SW 1271 (cell line): ENCODE data around the gene ABCF3.

Experiments
- DNase-seq, 2 experiments: peaks; one replicate each; lab custom pipeline; 2025; lab: John Stamatoyannopoulos, UW

Gene ABCF3

DNA sequence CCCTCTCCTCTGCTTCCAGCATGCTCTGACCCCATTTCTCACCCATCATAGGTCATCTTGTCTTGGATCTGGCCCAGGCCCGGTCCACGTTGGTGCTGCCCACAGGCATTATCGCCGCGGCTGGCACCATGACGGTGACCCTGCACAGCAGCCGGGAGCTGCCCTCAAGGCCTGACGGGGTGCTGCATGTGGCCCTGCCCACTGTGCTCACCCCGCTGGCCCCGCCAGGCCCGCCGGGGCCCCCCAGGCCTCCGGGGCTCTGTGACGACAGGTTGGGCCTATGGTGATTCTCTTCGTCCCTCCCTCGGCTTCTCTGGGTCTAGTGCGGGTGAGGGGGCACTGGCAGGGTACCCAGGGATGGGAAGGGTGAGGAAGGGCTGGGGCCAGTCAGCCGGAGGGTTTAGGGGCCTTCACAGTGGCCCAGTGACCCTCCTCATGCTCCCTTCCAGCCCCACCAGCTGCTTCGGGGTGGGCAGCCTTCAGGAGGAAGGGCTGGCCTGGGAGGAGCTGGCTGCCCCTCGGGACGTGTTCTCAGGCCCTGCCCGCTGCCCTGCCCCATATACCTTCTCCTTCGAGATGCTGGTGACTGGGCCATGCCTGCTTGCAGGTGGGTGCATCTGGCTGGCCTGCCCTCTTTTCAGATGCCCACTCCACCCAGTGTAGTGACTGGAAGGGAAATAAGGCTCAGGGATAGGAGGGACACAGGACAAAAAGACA is 47.3 kb downstream of the ABCF3 start:
- no peak for DNase-seq

DNA sequence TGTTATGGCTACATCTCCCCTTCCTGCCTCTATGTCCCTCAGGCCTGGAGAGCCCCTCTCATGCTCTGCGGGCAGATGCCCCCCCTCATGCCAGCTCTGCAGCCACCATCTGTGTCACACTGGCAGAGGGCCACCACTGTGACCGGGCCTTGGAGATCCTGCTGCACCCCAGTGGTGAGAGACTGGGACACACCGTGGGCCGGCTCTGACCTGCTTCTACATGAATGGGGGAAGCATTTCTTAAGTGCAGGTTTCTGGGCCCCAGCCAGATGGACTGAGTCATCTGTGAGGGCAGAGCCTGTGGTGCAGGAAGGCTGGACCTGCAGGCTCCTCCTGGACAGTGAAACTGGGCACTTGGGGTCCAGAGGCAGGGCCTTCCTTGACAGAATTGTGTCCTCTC is 48.2 kb downstream of the ABCF3 start:
- peak; percentile 54 to 61 for DNase-seq

- no peak for DNase-seq
Measured at GRCh38 chr3:184234671-184235380, 48.8 kb downstream of the ABCF3 start.

GRCh38 chr3:184235381-184236032 is 49.5 kb downstream of the ABCF3 start:
- DNase-seq: no peak

- no peak for DNase-seq
Measured at GRCh38 chr3:184236033-184236410, 50.0 kb downstream of the ABCF3 start.

DNA sequence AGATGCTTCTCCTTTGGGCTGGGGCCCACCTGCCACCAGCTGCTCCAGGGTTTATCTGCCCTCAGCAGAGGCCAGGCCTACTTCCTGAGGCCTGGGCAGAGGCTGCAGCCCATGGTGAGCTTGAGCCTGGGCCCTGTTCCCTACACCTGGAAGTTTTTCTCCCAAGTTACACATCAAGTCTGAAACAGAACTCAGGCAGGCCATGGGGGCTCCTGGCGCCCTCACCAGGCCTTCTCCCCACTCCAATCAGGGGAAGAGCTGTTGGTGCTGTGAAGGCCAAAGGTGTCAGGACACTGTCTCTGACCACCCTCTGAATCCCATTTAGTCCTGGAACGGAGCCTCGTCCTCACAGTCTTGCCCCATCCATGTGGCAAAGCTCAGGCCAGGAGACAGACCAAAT is 50.6 kb downstream of the ABCF3 start:
- DNase-seq: no peak

- no peak for DNase-seq
Measured at GRCh38 chr3:184237211-184237610, 51.2 kb downstream of the ABCF3 start.

- DNase-seq: no peak
Measured at GRCh38 chr3:184237807-184238206, 51.8 kb downstream of the ABCF3 start.

- no peak for DNase-seq
Measured at GRCh38 chr3:184238246-184238818, 52.3 kb downstream of the ABCF3 start.

DNA sequence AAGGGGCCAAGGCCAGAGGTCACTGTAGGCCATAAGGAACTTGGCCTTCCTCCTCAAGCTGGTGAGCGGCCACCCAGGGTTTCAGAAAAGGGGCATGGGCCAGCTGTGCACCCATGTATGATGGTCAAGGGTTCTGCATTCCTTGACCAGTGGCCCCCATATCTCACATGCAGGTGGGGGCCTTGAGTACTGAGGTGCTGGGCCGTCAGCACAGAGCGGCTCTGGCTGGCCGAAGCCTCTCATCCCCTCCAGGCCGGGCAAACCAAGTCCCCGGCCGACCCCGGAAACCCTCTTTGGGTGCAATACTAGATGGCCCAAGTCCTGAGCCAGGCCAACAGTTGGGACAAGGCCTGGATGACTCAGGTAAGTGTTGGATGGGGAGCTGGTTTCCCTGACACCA is 53.2 kb downstream of the ABCF3 start:
- DNase-seq: no peak

DNA sequence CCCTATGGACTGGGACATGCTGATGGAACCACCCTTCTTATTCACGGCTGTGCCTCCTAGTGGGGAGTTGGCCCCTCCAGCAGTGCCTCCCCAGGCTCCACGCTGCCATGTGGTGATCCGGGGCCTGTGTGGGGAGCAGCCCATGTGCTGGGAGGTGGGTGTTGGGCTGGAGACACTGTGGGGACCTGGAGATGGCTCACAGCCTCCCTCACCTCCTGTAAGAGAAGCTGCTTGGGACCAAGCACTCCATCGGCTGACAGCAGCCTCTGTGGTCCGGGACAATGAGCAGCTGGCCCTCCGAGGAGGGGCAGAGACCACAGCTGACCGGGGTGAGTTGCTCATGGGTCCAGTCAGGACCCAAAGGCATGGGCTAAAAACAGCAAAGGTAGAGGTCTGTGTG is 53.7 kb downstream of the ABCF3 start:
- DNase-seq: no peak

DNA sequence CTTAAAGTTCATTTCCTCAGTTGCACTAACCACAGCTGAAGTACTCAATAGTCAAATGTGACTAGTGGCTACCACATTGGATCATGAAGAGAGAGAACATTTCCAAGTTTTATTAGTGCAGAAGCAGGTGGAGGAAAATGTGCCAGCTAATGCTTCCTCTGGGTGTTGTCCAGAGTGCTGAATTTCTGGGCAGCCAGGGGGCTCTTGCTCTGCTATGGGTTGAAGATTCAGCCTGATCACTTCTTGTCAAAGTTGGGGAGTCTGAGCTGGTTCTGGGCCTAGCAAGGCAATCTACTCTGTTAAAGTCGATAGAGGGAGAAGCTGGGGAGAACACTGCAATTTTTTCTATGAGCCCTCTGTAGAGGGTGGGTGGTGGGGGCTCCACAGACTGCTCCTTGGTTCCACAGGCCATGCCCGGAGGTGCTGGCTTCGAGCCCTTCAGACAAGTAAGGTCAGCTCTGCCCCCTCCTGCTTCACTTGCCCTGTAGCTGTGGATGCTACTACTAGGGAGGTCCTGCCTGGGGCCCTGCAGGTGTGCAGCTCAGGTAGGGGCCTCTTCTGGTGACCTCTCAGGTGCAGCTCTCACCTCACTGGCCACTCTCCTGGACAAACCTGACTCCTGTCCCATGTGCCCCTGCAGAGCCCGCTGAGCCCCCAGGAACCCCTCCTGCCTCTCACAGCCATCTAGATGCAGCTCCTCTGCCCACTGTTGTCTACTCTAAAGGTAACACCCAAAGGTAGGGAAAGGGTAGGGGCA is 54.6 kb downstream of the ABCF3 start:
- no peak for DNase-seq

DNA sequence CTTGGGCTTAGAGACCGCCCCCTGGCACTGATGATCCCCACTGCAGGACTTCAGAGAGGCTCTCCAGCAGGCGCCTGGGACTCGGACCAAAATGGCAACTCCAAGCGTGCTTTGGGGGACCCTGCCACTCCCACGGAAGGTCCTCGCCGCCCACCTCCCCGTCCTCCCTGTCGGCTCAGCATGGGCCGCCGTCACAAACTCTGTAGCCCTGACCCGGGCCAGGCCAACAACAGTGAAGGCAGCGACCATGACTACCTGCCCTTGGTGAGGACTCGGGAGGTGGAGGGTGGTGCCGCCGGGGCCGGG is 55.1 kb downstream of the ABCF3 start:
- no peak for DNase-seq

DNA sequence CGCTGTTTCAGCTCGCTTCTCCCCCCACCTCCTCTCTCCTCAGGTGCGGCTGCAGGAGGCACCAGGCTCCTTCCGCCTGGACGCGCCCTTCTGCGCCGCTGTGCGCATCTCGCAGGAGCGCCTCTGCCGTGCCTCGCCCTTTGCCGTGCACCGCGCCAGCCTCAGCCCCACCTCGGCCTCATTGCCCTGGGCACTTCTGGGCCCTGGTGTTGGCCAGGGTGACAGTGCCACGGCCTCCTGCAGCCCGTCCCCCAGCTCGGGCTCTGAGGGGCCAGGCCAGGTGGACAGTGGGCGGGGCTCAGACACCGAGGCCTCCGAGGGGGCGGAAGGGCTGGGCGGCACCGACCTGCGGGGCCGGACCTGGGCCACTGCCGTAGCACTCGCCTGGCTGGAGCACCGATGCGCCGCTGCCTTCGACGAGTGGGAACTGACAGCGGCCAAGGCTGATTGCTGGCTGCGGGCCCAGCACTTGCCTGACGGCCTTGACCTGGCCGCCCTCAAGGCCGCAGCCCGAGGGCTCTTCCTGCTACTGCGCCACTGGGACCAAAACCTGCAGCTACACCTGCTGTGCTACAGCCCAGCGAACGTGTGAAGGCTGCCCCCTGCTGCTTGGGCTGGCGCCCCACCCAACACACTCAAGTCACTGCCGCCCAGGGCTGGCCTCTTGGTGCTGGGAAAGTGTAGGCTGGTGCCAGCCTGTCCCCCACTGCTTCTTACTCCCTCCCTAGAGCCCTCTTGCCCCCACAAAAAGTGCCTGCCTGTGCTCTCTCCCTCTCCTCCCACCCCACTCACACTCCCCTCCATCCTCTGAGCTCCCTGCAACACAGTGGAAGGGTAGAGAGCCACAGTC is 55.7 kb downstream of the ABCF3 start:
- DNase-seq: peak in 1 of 2 experiments; percentile 28

- DNase-seq: no peak
Measured at GRCh38 chr3:184242297-184242685, 56.3 kb downstream of the ABCF3 start.
